ENCODE results near the gene TOMM20. TPM values are rescaled to one million over a fixed set of nuclear protein-coding genes. Genes with fewer than 3 reads are reported as not detected.
"Not testable (repeated sequence)": the region's sequence is repeated elsewhere in the genome, so short reads cannot be mapped to it uniquely, and the experiment has no call there.

The TOMM20 gene
- polyA plus RNA-seq, 6 donors from 2014 or later, result 41.0 to 47.9 (median 45.5) TPM

DNA sequence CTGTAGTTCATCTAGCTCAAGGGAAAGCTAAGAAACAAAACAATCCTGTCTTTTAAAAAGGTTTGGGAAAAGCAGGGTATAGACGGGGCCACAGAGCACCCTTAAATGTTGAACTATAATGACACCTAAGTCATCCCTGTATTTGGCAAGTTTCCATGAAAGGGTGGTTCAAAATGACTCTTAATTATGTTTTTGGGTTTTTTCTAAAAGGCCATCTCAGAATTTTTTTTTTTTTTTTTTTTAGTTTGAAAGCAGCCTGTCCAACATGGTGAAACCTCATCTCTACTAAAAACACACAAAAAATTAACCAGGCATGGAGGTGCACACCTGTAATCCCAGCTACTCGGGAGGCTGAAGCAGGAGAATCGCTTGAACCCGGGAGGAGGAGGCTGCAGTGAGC is 22.2 kb downstream of the TOMM20 start:
- Mint-ChIP-seq H3K36me3 (peaks cover 0 to 5% of the 10 kb centered on the region in 2 donors), H3K27ac (peak overlapping the region in 2 of 6 donors; percentile 57 to 75), H3K4me1 (peaks cover 11 to 18% (median 15%) of the 10 kb centered on the region in 3 donors), H3K9me3 (no peaks in the 10 kb centered on the region), H3K4me3 (no peak overlapping the region), H3K27me3 (no peaks in the 10 kb centered on the region)
- DNase-seq, result no peak
- ATAC-seq (ENCODE audit: low read depth in 2 of 2), result no peak

DNA sequence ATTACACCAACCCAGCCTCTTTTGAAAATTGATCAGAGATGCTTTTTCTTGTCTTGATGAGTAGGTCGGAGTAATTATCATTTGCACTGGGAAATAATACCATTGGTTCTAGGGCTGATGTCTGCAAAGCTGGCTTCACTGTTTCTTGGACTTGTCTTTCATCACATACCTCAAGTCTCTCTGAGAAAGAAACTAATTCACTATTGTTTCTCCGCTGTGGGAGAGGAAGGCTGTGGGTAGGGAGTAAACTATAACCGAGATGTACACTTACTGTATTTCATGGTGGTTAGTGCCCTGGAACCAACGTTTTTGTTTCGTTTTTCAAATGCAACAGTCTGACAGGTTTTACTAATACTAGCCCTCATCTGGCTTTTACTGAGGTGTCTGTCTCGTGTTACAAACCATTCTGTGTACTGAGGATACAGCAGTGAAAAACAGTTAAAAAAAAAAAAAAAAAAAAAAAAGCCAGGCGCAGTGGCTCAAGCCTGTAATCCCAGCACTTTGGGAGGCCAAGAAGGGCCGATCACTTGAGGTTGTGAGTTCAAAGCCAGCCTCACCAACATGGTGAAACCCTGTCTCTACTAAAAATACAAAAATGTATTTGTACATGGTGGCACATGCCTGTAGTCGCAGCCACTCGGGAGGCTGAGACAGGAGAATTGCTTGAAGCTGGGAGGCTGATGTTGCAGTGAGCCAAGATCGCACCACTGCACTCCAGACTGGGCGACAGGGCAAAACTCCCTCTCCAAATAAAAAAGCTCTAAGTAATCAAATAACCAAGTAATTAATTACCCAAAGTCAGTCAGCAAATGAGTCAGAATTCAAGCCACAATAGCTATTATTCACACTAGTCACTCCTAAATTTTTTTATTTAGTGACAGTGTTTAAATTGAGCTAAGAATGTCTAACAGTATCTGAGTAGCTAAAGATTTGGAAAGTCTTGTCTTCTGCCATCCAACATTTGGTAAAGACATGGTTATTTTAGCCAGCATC is 23.3 kb downstream of the TOMM20 start:
- peaks cover 0 to 3% of the 10 kb centered on the region in 2 donors for H3K36me3 Mint-ChIP-seq
- H3K27me3 Mint-ChIP-seq, result no peaks in the 10 kb centered on the region
- ATAC-seq (ENCODE audit: low read depth in 2 of 2) (no peak), DNase-seq (no peak)
- peaks cover 11 to 22% (median 15%) of the 10 kb centered on the region in 3 donors for H3K4me1 Mint-ChIP-seq
- peak overlapping the region in 2 of 8 donors; percentile 12 to 67 for H3K4me3 Mint-ChIP-seq
- H3K9me3 Mint-ChIP-seq, result no peaks in the 10 kb centered on the region
- peak overlapping the region in 2 of 6 donors; percentile 50 to 60 for H3K27ac Mint-ChIP-seq

DNA sequence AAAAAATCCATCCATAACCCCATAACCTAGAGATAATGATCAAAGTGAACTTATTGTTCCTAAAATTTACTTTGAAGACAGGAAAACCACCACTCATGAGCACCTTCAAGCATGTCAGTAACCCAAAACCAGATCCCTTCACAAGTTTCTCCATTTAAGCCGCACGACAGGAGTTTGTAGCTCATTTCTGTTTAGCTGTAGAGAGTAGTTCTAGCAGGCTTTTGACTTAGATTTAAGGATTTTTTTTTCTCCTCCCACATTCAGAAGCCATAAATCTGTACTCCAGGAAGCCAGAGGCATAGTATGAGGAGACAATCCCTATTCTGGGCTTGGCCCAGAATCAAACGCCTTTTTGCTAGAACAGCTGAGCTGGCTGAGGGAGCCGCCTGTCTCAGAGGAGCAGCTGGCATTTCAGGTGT is 25.6 kb downstream of the TOMM20 start:
- ATAC-seq (ENCODE audit: low read depth in 2 of 2) (no peak), DNase-seq (no peak)
- peaks cover 0 to 4% (median 0%) of the 10 kb centered on the region in 3 donors for H3K27me3 Mint-ChIP-seq
- peaks cover 14 to 22% (median 15%) of the 10 kb centered on the region in 3 donors for H3K4me1 Mint-ChIP-seq
- H3K27ac Mint-ChIP-seq, result no peak overlapping the region
- no peak overlapping the region for H3K4me3 Mint-ChIP-seq
- no peaks in the 10 kb centered on the region for H3K9me3 Mint-ChIP-seq
- no peaks in the 10 kb centered on the region for H3K36me3 Mint-ChIP-seq

DNA sequence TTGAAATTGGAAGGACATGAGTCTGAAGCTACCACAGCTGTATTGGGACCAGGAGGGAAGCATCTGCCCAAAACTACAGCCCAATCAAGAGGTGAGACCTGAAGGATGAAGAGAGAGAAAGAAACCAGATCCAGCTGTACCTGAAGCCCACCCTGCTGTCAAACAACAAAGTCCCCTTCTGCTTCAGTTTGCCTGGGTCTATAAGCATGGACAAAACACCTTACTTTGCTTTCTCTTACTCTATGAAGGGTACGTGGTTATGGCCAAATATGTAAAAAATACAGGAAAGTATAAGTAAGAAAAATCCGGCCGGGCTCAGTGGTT is 26.4 kb downstream of the TOMM20 start:
- Mint-ChIP-seq H3K36me3 (no peaks in the 10 kb centered on the region), H3K4me3 (no peak overlapping the region), H3K27ac (no peak overlapping the region), H3K4me1 (peaks cover 14 to 22% (median 15%) of the 10 kb centered on the region in 3 donors), H3K9me3 (no peaks in the 10 kb centered on the region), H3K27me3 (peaks cover 0 to 5% (median 0%) of the 10 kb centered on the region in 3 donors)
- DNase-seq (no peak), ATAC-seq (ENCODE audit: low read depth in 2 of 2) (no peak)

DNA sequence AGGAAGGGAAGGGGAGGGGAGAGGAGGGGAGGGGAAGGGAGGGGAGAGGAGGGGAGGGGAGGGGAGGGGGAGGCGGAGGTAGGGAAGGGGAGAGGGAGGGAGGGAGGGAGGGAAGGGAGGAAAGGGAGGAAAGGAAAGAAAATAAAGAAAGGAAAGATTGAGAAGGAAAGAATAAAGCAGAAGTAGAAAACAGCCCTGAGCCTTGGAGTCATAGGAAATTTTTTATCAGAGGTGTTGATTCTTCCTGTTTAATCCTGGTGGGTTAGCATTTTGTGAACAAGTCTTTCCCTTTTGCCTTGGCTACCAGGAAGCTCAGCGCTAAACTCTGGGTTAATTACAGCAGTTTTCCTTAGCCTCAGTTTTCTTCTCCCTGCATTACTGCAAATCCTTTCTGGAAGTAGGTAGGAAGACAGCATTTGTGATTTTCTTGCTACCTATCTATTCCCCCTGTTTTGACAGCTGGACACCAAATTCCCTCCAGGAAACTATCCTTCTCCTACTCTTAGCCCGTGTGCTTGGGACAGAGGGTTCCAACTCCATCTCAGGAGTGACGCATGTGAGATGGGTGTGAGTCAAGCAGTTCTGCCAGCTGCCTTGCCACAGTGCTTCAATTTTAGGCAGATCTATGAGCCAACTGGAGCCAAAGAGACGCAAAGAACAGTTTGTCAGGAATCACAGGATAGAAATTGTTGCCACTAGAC is 26.9 kb downstream of the TOMM20 start:
- no peak for DNase-seq
- Mint-ChIP-seq H3K9me3 (no peaks in the 10 kb centered on the region), H3K4me3 (no peak overlapping the region), H3K27me3 (peaks cover 0 to 5% (median 0%) of the 10 kb centered on the region in 3 donors), H3K36me3 (no peaks in the 10 kb centered on the region), H3K4me1 (peaks cover 14 to 22% (median 15%) of the 10 kb centered on the region in 3 donors), H3K27ac (no peak overlapping the region)
- ATAC-seq (ENCODE audit: low read depth in 2 of 2), result no peak

DNA sequence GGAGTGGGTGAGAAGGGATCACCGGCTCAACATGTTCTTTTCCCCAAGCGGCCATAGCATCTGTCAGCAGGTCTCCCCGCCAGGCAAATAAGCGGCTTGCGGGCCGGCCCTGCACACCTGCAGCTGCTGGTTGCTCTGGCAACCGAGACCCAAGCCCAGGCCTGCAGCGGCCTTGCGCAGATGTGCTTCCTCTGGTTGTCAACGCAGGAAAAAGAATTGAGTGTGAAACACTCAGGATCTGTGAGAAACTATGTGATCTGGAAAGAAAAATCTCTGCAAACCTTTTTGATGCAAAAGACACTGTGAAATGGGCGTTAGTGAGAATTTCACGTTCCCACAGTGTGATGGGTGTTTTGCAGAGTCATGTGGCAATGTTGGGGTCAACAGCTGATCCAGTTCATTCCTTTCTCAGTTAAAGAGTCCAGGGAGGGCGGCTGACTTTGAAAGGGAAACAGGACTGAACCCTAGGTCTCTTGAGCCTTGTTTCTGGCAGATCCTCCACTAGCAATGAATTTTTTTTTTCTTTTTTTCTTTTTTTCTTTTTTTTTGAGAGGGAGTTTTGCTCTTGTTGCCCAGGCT is 28.4 kb downstream of the TOMM20 start:
- no peak overlapping the region for H3K4me3 Mint-ChIP-seq
- peaks cover 14 to 22% (median 15%) of the 10 kb centered on the region in 3 donors for H3K4me1 Mint-ChIP-seq
- no peaks in the 10 kb centered on the region for H3K9me3 Mint-ChIP-seq
- no peaks in the 10 kb centered on the region for H3K36me3 Mint-ChIP-seq
- peaks cover 0 to 5% (median 0%) of the 10 kb centered on the region in 3 donors for H3K27me3 Mint-ChIP-seq
- no peak for DNase-seq
- H3K27ac Mint-ChIP-seq, result no peak overlapping the region
- ATAC-seq (ENCODE audit: low read depth in 2 of 2), result no peak

DNA sequence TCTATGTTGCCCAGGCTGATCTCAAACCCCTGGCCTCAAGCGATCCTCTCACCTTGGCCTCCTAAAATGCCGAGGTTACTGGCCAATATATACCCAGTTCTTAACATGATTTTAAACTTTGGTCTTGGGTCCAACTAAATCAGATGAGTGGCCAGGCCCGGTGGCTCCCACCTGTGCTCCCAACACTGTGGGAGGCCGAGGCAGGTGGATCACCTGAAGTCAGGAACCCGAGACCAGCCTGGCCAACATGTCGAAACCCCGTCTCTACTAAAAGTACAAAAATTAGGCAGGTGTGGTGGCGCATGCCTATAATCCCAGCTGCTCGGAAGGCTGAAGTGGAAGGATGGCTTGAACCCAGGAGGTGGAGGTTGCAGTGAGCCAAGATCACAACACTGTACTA is 29.6 kb downstream of the TOMM20 start:
- H3K4me1 Mint-ChIP-seq, result peaks cover 3 to 12% (median 5%) of the 10 kb centered on the region in 3 donors
- H3K27ac Mint-ChIP-seq, result no peak overlapping the region
- H3K36me3 Mint-ChIP-seq, result no peaks in the 10 kb centered on the region
- H3K9me3 Mint-ChIP-seq, result no peaks in the 10 kb centered on the region
- H3K27me3 Mint-ChIP-seq, result peaks cover 0 to 9% (median under 1%) of the 10 kb centered on the region in 3 donors
- peak overlapping the region in 1 of 8 donors; percentile 5 for H3K4me3 Mint-ChIP-seq
- DNase-seq, result no peak
- ATAC-seq (ENCODE audit: low read depth in 2 of 2), result no peak

DNA sequence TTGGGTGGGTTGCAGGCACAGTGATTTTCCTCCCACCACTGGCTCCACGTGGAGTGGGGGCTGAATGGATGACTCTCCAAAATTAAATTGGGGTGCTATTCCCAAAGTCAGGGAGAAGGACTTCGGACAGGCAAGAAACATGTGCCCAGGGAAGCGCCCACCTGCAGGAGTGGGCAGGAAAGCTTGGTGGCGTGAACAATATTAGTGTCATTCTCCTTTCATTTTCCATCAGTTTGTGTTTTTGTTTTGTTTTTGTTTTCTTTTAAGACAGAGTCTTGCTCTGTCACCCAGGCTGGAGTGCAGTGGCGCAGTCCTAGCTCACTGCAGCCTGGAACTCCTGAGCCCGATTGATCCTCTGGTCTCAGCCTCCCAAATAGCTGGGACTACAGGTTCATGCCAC is 30.1 kb downstream of the TOMM20 start:
- Mint-ChIP-seq H3K4me1 (peaks cover 6 to 13% (median 7%) of the 10 kb centered on the region in 3 donors), H3K27me3 (peaks cover 0 to 9% (median 5%) of the 10 kb centered on the region in 3 donors), H3K36me3 (no peaks in the 10 kb centered on the region), H3K27ac (no peak overlapping the region), H3K9me3 (no peaks in the 10 kb centered on the region), H3K4me3 (no peak overlapping the region)
- no peak for DNase-seq
- ATAC-seq (ENCODE audit: low read depth in 2 of 2), result no peak

DNA sequence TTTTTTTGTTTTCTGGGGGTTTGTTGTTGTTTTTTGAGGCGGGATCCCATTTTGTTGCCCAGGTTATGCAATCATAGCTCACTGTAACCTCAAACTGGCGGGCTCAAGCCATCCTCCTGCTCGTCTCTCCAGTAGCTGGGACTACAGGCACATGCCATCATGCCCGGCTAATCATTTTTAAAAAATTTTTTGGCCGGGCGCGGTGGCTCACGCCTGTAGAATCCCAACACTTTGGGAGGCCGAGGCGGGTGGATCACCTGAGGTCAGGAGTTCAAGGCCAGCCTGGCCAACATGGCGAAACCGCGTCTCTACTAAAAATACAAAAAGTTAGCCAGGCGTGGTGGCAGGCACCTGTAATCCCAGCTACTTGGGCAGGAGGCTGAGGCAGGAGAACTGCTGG is 31.1 kb downstream of the TOMM20 start:
- H3K4me1 Mint-ChIP-seq, result peaks cover 7 to 14% (median 7%) of the 10 kb centered on the region in 3 donors
- H3K36me3 Mint-ChIP-seq; H3K27me3 Mint-ChIP-seq; H3K4me3 Mint-ChIP-seq; H3K9me3 Mint-ChIP-seq; ATAC-seq (ENCODE audit: low read depth in 2 of 2); H3K27ac Mint-ChIP-seq; DNase-seq: not testable (repeated sequence)

DNA sequence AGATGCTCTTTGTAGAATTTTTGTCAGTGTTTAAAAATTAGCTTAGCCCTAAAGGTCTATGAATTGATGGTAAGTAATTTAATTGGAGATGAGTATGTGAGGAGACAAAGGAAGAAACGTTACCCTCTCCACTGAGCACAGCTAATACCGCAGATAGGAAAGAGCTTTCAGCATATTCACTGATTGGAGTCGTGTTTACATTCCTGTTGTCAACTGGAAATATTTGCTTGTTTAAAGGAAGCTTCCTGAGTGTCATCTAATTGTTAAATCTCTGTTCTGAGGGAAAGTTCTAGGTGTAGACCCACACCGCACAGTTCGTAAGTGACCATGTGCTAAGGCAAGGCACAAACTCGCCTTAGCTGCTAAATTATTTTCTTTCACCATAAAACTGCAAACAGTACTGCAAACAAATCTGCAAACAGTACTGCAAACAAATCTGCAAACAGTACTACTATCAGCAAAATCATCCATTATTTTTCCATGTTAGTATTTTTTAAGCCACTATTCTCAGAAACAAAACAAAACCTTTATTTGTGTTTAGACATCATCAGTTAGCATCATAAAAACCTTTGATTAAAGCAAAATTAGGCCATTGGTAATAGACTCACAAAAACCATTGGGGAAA is 32.6 kb downstream of the TOMM20 start:
- no peak for ATAC-seq (ENCODE audit: low read depth in 2 of 2)

DNA sequence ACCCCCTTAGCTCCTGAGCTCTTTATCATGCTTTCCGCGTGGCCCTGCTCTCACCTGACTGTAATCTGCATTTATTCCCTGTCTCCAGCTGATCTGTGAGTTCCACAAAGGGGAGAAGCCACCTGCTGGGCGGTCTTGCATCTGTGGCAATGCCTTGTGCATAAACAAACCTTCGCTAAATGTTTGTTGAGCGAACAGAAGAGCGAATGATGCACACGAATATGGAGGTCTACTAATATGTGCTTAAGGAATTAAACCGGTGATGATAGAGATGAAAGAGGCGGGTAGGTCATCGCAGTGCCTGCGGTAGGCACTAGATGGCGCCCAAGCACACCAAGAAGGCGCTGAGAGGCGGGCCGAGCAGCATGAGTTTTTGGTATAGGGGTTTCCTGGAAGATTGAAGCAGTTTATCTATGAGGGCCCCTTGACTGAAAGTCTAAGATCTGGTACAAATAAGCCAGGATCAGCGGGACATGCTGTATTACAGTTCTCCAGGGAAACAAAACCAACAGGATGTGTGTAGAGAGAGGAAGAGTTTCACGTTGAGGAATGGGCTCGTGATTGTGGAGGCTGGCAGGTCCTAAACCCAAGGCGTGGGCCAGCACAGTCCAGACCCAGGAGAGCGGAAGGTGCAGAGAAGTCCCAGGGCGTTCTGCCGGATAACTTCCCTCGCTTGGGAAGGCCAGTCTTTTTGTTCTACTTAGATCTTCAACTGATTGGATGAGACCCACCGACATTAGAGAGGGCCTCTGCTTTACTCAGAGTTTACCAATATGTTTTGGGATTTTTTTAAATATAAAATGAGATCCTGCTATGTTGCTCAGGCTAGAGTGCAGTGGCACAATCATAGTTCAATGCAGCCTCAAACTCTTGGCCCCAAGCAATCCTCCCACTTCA is 34.7 kb downstream of the TOMM20 start:
- Mint-ChIP-seq H3K4me3 (peak overlapping the region in 1 of 8 donors; percentile 22), H3K4me1 (peaks cover 7% of the 10 kb centered on the region in 3 donors), H3K27me3 (peaks cover 5 to 15% (median 6%) of the 10 kb centered on the region in 3 donors), H3K36me3 (no peaks in the 10 kb centered on the region), H3K27ac (peak overlapping the region in 2 of 6 donors; percentile 48 to 70), H3K9me3 (no peaks in the 10 kb centered on the region)
- DNase-seq, result peak; percentile 67
- ATAC-seq (ENCODE audit: low read depth in 2 of 2), result peak; percentile 90 to 96

More for the DNA sequence above, 32.6 kb downstream of the TOMM20 start:
- DNase-seq, result no peak
- peak overlapping the region in 1 of 6 donors; percentile 1 for H3K27ac Mint-ChIP-seq
- peaks cover 0 to 9% (median 5%) of the 10 kb centered on the region in 3 donors for H3K27me3 Mint-ChIP-seq
- H3K36me3 Mint-ChIP-seq, result no peaks in the 10 kb centered on the region
- no peak overlapping the region for H3K4me3 Mint-ChIP-seq
- H3K4me1 Mint-ChIP-seq, result peaks cover 7 to 9% (median 7%) of the 10 kb centered on the region in 3 donors
- H3K9me3 Mint-ChIP-seq, result no peaks in the 10 kb centered on the region

DNA sequence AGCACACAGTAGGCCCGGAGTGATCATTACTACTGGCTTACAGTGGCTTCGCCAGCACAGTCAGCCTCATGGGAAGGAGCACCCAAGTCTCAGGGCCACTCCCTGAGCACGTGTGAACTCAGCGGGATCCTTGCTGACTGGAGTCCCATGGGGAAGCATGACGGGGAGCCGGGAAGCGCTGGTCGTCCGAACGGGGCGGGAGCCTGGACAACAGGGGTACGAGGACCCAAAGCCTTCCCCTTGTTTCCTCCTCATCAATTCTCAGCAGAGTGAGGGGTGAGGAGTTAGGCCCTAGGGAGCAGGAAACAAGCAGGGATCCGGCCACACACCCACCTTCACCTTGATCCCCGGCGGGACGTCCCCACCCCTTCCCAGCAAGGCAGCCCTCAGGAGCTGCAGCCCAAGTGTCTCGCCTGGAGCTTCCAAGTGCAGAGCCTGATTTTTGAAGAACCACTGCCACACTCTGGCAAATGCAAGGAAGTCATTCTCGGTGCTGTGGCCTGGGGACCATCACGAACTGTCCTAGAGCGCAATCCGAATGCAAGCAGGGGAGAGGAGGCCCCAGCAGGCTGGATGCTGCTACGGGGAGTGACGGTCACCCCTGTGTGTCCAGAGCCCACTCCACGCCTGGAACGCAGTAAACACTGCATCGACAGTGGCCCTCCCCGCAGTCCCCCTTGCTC is 35.5 kb downstream of the TOMM20 start:
- Mint-ChIP-seq H3K27ac (no peak overlapping the region), H3K36me3 (no peaks in the 10 kb centered on the region)

More for the DNA sequence above, 35.5 kb downstream of the TOMM20 start:
- Mint-ChIP-seq H3K9me3 (no peaks in the 10 kb centered on the region), H3K27me3 (peaks cover 5 to 13% (median 6%) of the 10 kb centered on the region in 3 donors), H3K4me3 (no peak overlapping the region), H3K4me1 (peaks cover 6 to 7% (median 7%) of the 10 kb centered on the region in 3 donors)
- no peak for DNase-seq
- peak in 1 of 2 donors; percentile 10 for ATAC-seq (ENCODE audit: low read depth in 2 of 2)

All from naive B cell (primary cell).